HTERT RPE-1 (cell line): ENCODE data around the gene SEL1L3.

Experiments
- in situ Hi-C: fragments of 300-500 bp; cut with MboI; formaldehyde crosslinking; loops from 4 replicates; pipeline ENCODE4 v1.14.3; 2020; ENCODE audit warnings: low sequenced_read_pairs

The SEL1L3 gene

GRCh38 chr4:25757452-25757851, 105.3 kb downstream of the SEL1L3 start:
- in situ Hi-C loops: no loop called here

DNA sequence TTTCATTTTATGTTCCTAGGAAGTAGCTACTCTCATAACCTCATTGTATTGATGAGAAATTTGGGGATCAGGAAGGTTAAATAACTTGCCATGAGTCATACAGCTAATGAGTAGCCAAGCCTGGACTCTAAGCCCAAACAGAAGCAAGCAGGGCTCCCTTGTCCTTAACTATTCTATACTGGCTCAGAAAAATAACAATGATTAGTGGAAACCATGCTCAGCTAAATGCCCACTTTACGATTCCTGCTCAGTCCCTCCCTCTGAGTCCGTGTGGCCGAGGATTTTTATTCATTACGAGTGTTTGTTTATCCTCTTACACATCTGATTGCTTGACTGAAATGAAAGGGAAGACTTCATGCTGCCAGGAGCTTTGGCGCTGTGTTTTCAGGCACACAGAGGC, 106.3 kb downstream of the SEL1L3 start:
- in situ Hi-C loops: no loop called here

- in situ Hi-C loops: no loop called here
These were observed 106.9 kb downstream of the SEL1L3 start for GRCh38 chr4:25755911-25756310.

- in situ Hi-C loops: no loop called here
These were observed 109.5 kb downstream of the SEL1L3 start for GRCh38 chr4:25753239-25753638.

DNA sequence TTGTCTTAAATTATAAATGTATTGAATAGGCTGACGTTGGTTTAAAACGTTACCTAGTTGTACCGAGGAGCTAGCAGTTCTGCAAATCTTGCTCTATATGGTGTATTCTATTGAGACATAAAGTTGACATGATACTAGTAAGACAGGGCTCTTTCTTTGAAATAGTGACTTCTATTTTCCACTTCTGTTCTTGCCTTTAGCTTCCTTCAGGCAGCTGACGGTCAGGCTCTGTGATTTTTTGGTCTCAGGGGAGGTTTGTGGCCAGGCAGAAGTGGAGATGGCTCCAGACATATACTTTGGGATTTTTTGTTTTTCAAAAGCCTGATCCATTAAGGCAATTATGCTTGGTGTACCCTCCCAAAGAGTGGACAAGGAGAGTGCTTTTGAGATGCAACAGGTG, 111.9 kb downstream of the SEL1L3 start:
- in situ Hi-C loops: no loop called here

GRCh38 chr4:25749150-25749794, 113.5 kb downstream of the SEL1L3 start:
- in situ Hi-C loops: no loop called here

DNA sequence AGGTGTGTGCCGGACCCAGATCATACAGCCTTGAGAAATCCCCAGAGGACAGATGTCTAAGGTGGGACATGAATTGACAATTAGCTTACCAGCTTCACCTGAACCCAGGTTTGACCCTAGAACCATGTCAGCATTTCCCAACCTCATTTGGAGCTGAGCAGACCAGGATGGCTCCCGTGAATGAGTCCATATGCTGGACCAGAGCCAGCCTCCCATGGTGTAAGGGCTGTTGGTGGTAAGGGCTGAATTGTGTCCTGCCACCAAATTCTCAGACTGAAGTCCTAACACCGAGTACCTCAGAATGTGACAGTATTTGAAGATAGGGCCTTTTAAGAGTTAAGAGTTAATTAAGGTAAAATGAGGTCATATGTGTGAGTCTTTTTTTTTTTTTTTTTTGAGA, 118.8 kb downstream of the SEL1L3 start:
- in situ Hi-C loops: no loop called here

- in situ Hi-C loops: no loop called here
These were observed 133.2 kb downstream of the SEL1L3 start for GRCh38 chr4:25729564-25729963.

DNA sequence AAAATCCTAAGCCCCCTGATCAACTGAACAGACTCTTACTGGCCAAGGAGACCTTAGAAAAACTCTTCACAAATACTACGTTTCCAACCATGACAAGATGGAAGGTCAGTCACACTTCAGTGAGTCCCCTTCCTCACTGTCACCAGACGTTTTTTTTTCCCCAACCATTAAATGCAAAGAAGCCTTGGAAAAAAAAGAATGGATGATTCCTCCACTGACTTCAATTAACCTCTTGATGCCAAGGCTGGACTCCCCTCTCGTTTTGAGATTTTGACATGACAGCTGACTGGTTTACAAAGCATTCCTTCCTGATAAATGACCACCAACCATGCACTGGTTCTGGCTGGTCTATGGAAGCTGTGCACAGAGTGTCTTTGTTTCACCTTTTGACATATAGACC, 133.9 kb downstream of the SEL1L3 start:
- in situ Hi-C loops: no loop called here

DNA sequence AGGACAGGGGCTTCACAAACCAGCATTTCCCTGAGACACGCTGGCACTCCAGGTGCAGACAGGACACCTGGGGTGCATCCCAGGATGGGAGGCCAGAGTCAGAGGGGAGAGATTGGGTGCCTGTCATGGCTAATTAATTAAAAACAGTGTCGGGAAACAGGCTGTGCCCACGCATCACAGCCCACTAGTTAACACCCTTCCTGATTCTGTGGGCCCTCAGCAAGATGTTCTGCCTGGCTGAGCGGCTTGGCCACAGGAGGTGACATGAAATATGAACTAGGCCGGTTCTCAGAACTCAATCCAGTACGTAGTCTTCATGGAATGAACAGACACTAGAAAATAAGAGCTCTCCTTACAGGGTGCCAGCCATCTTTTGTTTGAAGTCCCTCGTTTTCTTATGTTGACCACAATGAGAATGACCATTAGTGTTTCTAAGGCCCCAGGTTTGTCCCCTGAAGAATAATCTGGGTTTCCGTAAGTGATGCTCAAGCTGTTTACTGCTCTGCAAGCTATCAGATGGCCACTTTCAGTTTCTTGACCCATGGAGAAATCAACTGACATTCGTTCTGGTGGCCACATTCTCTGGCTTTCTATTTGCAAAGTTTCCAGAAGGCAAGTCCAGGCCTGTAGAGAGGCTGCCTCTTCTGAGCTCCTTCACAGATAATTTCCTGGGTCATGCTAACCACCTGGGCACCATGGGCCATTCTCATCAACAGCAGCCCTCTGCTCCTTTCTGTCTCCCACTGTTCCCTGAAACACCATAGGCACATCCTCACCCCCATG, 134.9 kb downstream of the SEL1L3 start:
- in situ Hi-C loops: no loop called here

DNA sequence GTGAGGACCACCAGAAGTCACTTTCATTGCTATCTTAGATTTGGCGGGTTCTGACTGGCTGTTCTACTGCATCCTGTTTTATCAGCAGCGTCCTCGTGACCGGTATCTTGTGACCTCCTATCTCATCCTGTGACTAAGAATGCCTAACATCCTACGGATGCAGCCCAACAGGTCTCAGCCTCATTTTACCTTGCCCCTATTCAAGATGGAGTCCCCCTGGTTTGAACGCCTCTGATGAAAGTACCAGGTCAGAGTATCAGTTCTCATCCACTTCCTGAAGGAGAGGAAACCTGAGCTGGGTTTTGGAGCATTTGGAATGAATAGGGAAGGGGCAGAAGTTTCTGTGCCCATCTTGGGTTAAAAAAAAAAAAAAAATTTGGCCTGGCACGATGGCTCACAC, 136.9 kb downstream of the SEL1L3 start:
- in situ Hi-C loops: no loop called here

- in situ Hi-C loops: no loop called here
These were observed 139.4 kb downstream of the SEL1L3 start for GRCh38 chr4:25723409-25723808.

GRCh38 chr4:25722964-25723363, 139.8 kb downstream of the SEL1L3 start:
- in situ Hi-C loops: no loop called here

DNA sequence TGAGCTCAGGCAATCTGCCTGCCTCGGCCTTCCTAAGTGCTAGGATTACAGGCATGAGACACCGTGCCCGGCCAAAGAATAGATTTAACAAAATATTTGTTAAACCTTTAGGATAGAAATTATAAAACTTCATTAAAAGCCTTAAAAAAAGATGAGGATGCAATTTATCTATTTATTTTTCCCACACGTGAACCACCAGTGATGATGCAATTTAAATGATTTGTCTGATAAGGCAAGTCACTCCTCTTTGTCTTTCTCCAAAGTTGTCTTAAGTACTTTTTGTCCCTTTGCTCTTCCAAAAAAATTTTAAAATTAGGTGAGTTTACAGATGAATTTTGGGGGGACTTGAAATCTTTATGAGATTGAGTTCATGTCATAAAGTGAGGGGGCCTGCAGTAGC, 149.0 kb downstream of the SEL1L3 start:
- in situ Hi-C loops: no loop called here

GRCh38 chr4:25712611-25713010, 150.2 kb downstream of the SEL1L3 start:
- in situ Hi-C loops: no loop called here

DNA sequence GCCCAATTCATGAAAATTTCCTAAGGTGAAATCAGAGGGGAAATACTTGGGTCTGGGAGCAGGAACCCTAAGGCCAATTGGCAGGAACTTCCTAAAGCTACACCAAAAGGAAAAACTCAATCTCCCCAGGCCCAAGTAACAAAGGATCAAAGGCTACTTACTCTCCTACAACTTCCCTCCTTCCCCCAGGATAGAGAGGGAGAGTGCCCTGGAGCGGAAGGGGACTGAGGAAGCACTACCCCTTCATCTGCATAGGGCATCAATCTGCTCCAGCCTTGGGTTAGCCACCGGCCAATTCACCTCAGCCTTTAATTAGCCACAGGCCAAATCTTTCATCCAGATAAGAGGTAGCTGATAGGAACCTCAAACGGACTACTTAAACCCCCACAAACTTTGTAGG, 152.2 kb downstream of the SEL1L3 start:
- in situ Hi-C loops: no loop called here

DNA sequence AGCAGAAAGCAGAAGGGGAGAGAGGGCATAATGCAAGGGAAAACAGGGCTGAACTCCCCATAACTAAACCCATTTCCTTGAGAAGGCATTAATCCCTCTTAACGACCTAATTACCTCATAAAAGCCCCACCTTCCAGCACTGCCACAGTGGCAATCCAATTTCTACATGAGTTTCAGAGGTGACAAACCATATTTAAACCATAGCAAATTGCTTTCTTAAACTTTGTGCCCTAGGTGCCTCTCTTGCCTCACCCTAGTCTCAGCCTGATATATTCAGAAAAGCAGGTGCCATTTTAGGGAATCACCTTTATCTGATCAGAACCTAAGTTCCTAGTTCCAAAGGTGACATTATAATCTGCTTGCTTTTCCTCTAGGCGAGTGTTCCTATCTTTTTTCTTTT, 158.3 kb downstream of the SEL1L3 start:
- in situ Hi-C loops: no loop called here

GRCh38 chr4:25703731-25704388, 158.9 kb downstream of the SEL1L3 start:
- in situ Hi-C loops: no loop called here

GRCh38 chr4:25702848-25703247, 159.9 kb downstream of the SEL1L3 start:
- in situ Hi-C loops: no loop called here

DNA sequence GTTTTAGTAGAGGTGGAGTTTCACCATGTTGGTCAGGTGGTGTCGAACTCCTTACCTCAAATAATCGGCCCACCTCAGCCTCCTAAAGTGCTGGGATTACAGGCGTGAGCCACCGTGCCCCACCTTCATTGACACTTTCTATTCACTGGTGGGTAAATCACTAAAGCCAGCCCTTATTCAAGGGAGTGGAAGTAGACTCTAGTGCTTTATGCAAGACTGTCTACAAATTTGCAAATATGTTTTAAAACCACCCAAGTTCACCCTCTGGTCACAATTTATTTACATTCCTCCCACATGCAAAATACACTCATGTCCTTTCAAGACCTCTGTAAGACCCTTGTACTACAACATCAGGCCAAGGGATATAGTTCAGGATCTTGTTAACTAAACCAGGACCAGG, 162.1 kb downstream of the SEL1L3 start:
- in situ Hi-C loops: no loop called here

DNA sequence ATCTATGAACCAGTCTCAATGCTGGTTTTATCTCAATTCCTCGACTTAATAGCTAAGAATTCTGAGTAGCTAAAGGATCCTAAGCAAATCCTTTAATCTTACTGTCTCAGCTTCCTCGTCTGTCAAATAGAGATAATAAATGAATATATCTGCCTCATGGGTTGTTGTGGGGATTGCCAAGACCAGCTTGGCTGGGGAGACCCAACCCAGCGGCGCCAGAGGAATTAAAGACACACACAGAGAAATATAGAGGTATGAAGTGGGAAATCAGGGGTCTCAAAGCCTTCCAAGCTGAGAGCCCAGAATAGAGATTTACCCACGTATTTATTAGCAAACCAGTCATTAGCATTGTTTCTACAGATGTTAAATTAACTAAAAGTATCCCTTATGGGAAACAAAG, 165.3 kb downstream of the SEL1L3 start:
- in situ Hi-C loops: no loop called here
